GM10266 (cell line): ENCODE results near the gene TBX4.
A peak's percentile ranks its signal among the peaks of the same experiment; 100 is the strongest.

Source experiments
- DNase-seq: peaks from one replicate; pipeline ENCODE4 v3.0.0; 2012; ENCODE audit errors: extremely low spot score
- CTCF ChIP-seq: IDR thresholded peaks from 2 replicates; pipeline ENCODE4 v1.5.1; 2012; ENCODE audit warnings: mild to moderate bottlenecking, low read depth; ENCODE audit not compliant: control insufficient read depth, insufficient read depth; ENCODE audit errors: missing control alignments

Gene TBX4

GRCh38 chr17:61406537-61406845 lies 45.7 kb upstream of the TBX4 start:
- DNase-seq = no peak
- TF ChIP-seq CTCF = no peak

GRCh38 chr17:61406971-61407911 lies 45.0 kb upstream of the TBX4 start:
- DNase-seq = no peak
- no peak for TF ChIP-seq CTCF

GRCh38 chr17:61408151-61409041 lies 43.8 kb upstream of the TBX4 start:
- no peak for TF ChIP-seq CTCF
- no peak for DNase-seq

GRCh38 chr17:61409301-61410112 lies 42.7 kb upstream of the TBX4 start:
- TF ChIP-seq CTCF = peak; percentile 56
- DNase-seq = peak; percentile 82

GRCh38 chr17:61410141-61411010 lies 41.8 kb upstream of the TBX4 start:
- DNase-seq = peak; percentile 81
- peak; percentile 80 for TF ChIP-seq CTCF

GRCh38 chr17:61411011-61411260 lies 41.3 kb upstream of the TBX4 start:
- no peak for DNase-seq
- no peak for TF ChIP-seq CTCF
